Nephron (organoid): ENCODE measurements around the gene GRIN1.

Experiments
- H3K27ac Mint-ChIP-seq, 3 experiments: 2 replicates each; pipeline ENCODE4 v1.8.0; 2020; ENCODE audit warnings: mixed read lengths in 3 of 3, mild to moderate bottlenecking in 2 of 3, moderate library complexity in 1 of 3
- H3K27me3 Mint-ChIP-seq: 2 replicates; pipeline ENCODE4 v1.8.0; 2021; ENCODE audit warnings: low read depth, mild to moderate bottlenecking, moderate library complexity, mixed read lengths
- H3K36me3 Mint-ChIP-seq: 2 replicates; pipeline ENCODE4 v1.8.0; 2020; ENCODE audit warnings: low read depth, mixed read lengths
- H3K4me1 Mint-ChIP-seq: 2 replicates; pipeline ENCODE4 v1.8.0; 2020; ENCODE audit warnings: mixed read lengths
- H3K4me3 Mint-ChIP-seq, 3 experiments: 2 replicates each; pipeline ENCODE4 v1.8.0; 2020; ENCODE audit warnings: mild to moderate bottlenecking in 3 of 3, mixed read lengths in 3 of 3, moderate library complexity in 2 of 3
- H3K9me3 Mint-ChIP-seq: 2 replicates; pipeline ENCODE4 v1.8.0; 2020; ENCODE audit warnings: mixed read lengths
- CTCF ChIP-seq, 3 experiments: fragments of 200-600 bp; sonication (generic); IDR thresholded peaks; one replicate each; pipeline ENCODE4 v1.5.0; 2021; ENCODE audit warnings: antibody characterized with exemption in 3 of 3; ENCODE audit not compliant: unreplicated experiment in 3 of 3

Gene GRIN1

GRCh38 chr9:137107982-137108381, 31.0 kb upstream of the GRIN1 start:
- no peak overlapping the region for H3K4me3 Mint-ChIP-seq
- no peaks in the 10 kb centered on the region for H3K4me1 Mint-ChIP-seq
- H3K36me3 Mint-ChIP-seq = peaks cover 10% of the 10 kb centered on the region
- peaks cover 4% of the 10 kb centered on the region for H3K27me3 Mint-ChIP-seq
- no peak for TF ChIP-seq CTCF (IDR thresholded peaks at IDR 0.05; ENCODE audit: unreplicated experiment in 3 of 3)
- no peak overlapping the region for H3K27ac Mint-ChIP-seq
- H3K9me3 Mint-ChIP-seq = no peaks in the 10 kb centered on the region

GRCh38 chr9:137108608-137109249, 30.2 kb upstream of the GRIN1 start:
- no peaks in the 10 kb centered on the region for H3K9me3 Mint-ChIP-seq
- peaks cover 10% of the 10 kb centered on the region for H3K36me3 Mint-ChIP-seq
- peaks cover 8% of the 10 kb centered on the region for H3K27me3 Mint-ChIP-seq
- no peak overlapping the region for H3K4me3 Mint-ChIP-seq
- TF ChIP-seq CTCF (IDR thresholded peaks at IDR 0.05; ENCODE audit: unreplicated experiment in 3 of 3) = no peak
- no peaks in the 10 kb centered on the region for H3K4me1 Mint-ChIP-seq
- H3K27ac Mint-ChIP-seq = no peak overlapping the region

- TF ChIP-seq CTCF (IDR thresholded peaks at IDR 0.05; ENCODE audit: unreplicated experiment in 3 of 3) = no peak
- Mint-ChIP-seq H3K4me3 (no peak overlapping the region), H3K27me3 (peaks cover 8% of the 10 kb centered on the region), H3K27ac (no peak overlapping the region), H3K9me3 (no peaks in the 10 kb centered on the region), H3K36me3 (peaks cover 10% of the 10 kb centered on the region), H3K4me1 (no peaks in the 10 kb centered on the region)
These were observed 29.5 kb upstream of the GRIN1 start for GRCh38 chr9:137109250-137110146.

- H3K4me1 Mint-ChIP-seq = no peaks in the 10 kb centered on the region
- peaks cover 9% of the 10 kb centered on the region for H3K27me3 Mint-ChIP-seq
- no peak overlapping the region for H3K4me3 Mint-ChIP-seq
- no peaks in the 10 kb centered on the region for H3K9me3 Mint-ChIP-seq
- no peak overlapping the region for H3K27ac Mint-ChIP-seq
- no peak for TF ChIP-seq CTCF (IDR thresholded peaks at IDR 0.05; ENCODE audit: unreplicated experiment in 3 of 3)
- peaks cover 5% of the 10 kb centered on the region for H3K36me3 Mint-ChIP-seq
These were observed 28.6 kb upstream of the GRIN1 start for GRCh38 chr9:137110147-137110910.

GRCh38 chr9:137110911-137111787, 27.8 kb upstream of the GRIN1 start:
- Mint-ChIP-seq H3K27ac (no peak overlapping the region), H3K4me1 (no peaks in the 10 kb centered on the region), H3K4me3 (peak overlapping the region in 1 of 3 experiments; percentile 9), H3K27me3 (peaks cover 16% of the 10 kb centered on the region), H3K36me3 (no peaks in the 10 kb centered on the region), H3K9me3 (no peaks in the 10 kb centered on the region)
- no peak for TF ChIP-seq CTCF (IDR thresholded peaks at IDR 0.05; ENCODE audit: unreplicated experiment in 3 of 3)
